Fibroblast of the aortic adventitia (primary cell): ENCODE measurements around the gene COL19A1. TPM values are rescaled to one million over a fixed set of nuclear protein-coding genes. Genes with fewer than 3 reads are reported as not detected.
A peak's percentile ranks its signal among the peaks of the same experiment; 100 is the strongest.
"Not testable (repeated sequence)": the region's sequence is repeated elsewhere in the genome, so short reads cannot be mapped to it uniquely, and the experiment has no call there.

Source experiments
- DNase-seq: peaks from one replicate; pipeline ENCODE4 v3.0.0-alpha.2; 2010; ENCODE audit warnings: low read depth
- H3K4me3 ChIP-seq: 2 replicates; pipeline ENCODE4 v1.5.1; 2011; ENCODE audit warnings: low read depth, mild to moderate bottlenecking, control low read depth, low read length, moderate library complexity
- total RNA-seq: library from RNA; depleted of rRNA; stranded (reverse); fragments of >200 nt; gene quantifications from 2 replicates; pipeline ENCODE4 v1.2.3, GENCODE V29; 2012; ENCODE audit warnings: low replicate concordance
- TF ChIP-seq, protein P1 (sequence below): IDR thresholded peaks from 2 replicates; pipeline ENCODE4 v1.5.1; 2011; ENCODE audit warnings: mild to moderate bottlenecking, low read length, control low read depth, inconsistent platforms; ENCODE audit not compliant: insufficient read depth

COL19A1 gene
- total RNA-seq, 1 donor = 0.09 TPM

DNA sequence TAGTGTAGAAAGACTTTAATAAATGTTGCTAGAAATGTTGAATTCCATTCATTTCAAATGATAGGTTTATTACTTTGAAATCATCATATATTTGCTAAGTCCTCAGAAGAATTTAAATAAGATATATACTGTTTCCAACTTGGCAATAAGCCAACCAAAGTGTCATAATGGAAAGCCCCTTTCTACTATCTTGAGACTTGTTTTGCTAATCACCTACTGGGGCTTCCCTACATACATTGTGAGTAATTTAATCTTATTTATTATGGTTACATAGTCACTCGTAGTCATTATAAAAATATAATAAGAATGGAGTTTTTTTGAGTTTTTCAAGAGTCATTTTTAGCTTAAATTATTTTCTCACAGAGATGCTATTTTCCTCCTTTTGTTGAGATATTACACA, 20.7 kb downstream of the COL19A1 start:
- DNase-seq = no peak
- H3K4me3 ChIP-seq = no peak overlapping the region
- TF ChIP-seq, protein P1, sequence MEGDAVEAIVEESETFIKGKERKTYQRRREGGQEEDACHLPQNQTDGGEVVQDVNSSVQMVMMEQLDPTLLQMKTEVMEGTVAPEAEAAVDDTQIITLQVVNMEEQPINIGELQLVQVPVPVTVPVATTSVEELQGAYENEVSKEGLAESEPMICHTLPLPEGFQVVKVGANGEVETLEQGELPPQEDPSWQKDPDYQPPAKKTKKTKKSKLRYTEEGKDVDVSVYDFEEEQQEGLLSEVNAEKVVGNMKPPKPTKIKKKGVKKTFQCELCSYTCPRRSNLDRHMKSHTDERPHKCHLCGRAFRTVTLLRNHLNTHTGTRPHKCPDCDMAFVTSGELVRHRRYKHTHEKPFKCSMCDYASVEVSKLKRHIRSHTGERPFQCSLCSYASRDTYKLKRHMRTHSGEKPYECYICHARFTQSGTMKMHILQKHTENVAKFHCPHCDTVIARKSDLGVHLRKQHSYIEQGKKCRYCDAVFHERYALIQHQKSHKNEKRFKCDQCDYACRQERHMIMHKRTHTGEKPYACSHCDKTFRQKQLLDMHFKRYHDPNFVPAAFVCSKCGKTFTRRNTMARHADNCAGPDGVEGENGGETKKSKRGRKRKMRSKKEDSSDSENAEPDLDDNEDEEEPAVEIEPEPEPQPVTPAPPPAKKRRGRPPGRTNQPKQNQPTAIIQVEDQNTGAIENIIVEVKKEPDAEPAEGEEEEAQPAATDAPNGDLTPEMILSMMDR = no peak

- H3K4me3 ChIP-seq = no peak overlapping the region
- TF ChIP-seq, protein P1 = no peak
- DNase-seq = no peak
Measured at GRCh38 chr6:69887714-69888345, 21.5 kb downstream of the COL19A1 start.

DNA sequence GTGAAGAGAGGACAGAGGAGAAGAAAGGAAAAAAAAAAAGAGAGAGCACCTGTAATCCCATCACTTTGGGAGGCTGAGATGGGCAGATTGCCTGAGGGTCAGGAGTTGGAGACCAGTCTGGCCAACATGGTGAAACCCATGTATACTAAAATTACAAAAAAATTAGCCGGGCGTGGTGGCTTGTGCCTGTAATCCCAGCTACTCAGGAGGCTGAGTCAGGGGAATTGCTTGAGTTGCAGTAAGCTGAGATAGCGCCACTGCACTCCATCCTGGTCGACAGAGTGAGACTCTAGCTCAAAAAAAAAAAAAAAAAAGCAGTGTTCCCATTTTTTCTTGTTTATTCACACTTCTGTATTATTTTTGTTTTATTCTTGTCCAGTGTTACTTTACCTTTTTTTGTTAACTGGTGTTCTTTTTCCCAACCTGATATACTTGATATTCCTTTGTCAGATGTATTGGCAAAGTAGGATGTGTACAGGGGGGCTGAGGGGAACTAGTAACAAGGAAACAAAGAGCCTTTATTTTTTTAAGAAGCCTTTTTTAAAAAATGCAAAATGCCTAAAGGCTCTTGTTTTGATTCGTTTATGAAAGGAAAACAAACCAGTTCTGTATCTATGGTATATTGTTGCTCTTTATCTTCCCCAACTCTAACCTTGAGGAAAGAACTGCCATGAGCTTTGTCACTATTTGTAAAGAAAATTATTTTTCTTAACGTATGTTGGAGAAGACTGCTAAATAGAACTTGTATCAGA, 22.3 kb downstream of the COL19A1 start:
- DNase-seq = no peak
- TF ChIP-seq, protein P1 = no peak
- H3K4me3 ChIP-seq = no peak overlapping the region

- DNase-seq, H3K4me3 ChIP-seq: not testable (repeated sequence)
Measured at GRCh38 chr6:69889234-69889974, 23.0 kb downstream of the COL19A1 start.

- not testable (repeated sequence) for H3K4me3 ChIP-seq, DNase-seq
Measured at GRCh38 chr6:69892561-69892960, 26.2 kb downstream of the COL19A1 start.

GRCh38 chr6:69893266-69893665, 26.9 kb downstream of the COL19A1 start:
- not testable (repeated sequence) for H3K4me3 ChIP-seq, DNase-seq

DNA sequence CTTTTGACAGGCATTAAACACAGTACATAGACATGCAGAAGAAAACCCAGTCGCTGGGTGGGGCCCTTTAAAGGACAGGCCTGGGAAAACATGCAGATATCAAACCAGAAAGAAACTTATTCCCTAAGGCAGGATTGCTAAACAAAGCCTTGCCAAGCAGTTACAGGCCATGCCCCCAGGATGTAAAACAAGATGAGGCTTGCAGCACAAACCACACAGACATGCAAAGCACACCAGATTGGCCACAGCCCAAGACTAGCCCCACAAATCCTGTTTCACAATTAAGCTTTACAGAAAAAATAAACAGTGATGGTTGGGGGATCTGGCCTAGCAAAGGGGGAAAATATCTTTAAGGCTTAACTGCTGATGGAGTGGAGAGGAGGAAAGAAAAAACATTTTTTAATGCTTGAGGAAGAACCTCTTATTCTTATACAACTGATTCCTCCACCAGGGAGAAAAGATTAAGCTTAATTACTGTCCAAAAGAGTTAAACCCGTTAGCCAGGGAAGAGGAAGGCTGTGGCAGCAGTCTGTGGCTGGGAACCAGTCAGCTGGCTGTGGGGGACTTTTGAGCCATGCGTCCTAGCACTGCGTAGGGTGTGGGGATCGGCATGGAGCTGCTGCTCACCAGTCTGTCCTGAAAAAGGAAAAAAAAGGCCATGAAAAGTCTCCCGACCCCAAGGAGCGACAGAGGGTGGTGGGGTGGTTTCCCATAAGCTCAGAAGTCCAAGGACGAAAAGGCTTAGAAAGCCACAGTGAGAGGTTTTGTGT, 28.4 kb downstream of the COL19A1 start:
- H3K4me3 ChIP-seq = no peak overlapping the region
- DNase-seq = peak; percentile 76
- TF ChIP-seq, protein P1 = no peak

- no peak overlapping the region for H3K4me3 ChIP-seq
- TF ChIP-seq, protein P1 = no peak
- DNase-seq = no peak
Measured at GRCh38 chr6:69895396-69895795, 29.0 kb downstream of the COL19A1 start.
